ENCODE measurements around the gene RNF44.
A peak's percentile ranks its signal among the peaks of the same experiment; 100 is the strongest.

Gene RNF44

GRCh38 chr5:176534640-176535039 is 2.6 kb downstream of the RNF44 start:
- no peak for DNase-seq

- DNase-seq = peak; percentile 59
Measured at GRCh38 chr5:176533894-176534611, 3.1 kb downstream of the RNF44 start.

- DNase-seq = no peak
Measured at GRCh38 chr5:176533390-176533789, 3.8 kb downstream of the RNF44 start.

GRCh38 chr5:176532795-176533194 is 4.4 kb downstream of the RNF44 start:
- no peak for DNase-seq

GRCh38 chr5:176531902-176532493 is 5.2 kb downstream of the RNF44 start:
- no peak for DNase-seq

GRCh38 chr5:176530983-176531901 is 6.0 kb downstream of the RNF44 start:
- peak; percentile 60 for DNase-seq

GRCh38 chr5:176530393-176530982 is 6.7 kb downstream of the RNF44 start:
- DNase-seq = no peak

- peak; percentile 52 for DNase-seq
Measured at GRCh38 chr5:176529741-176530141, 7.5 kb downstream of the RNF44 start.

GRCh38 chr5:176529116-176529740 is 8.0 kb downstream of the RNF44 start:
- DNase-seq = no peak

GRCh38 chr5:176528761-176529115 is 8.5 kb downstream of the RNF44 start:
- no peak for DNase-seq

GRCh38 chr5:176528301-176528700 is 8.9 kb downstream of the RNF44 start:
- DNase-seq = no peak

- no peak for DNase-seq
Measured at GRCh38 chr5:176527246-176528222, 9.7 kb downstream of the RNF44 start.

GRCh38 chr5:176526462-176526861 is 10.7 kb downstream of the RNF44 start:
- DNase-seq = no peak

- no peak for DNase-seq
Measured at GRCh38 chr5:176525677-176526076, 11.5 kb downstream of the RNF44 start.

- no peak for DNase-seq
Measured at GRCh38 chr5:176524987-176525386, 12.2 kb downstream of the RNF44 start.

- DNase-seq = no peak
Measured at GRCh38 chr5:176524138-176524537, 13.1 kb downstream of the RNF44 start.

- DNase-seq = no peak
Measured at GRCh38 chr5:176521699-176522263, 15.4 kb downstream of the RNF44 start.

- no peak for DNase-seq
Measured at GRCh38 chr5:176521286-176521685, 15.9 kb downstream of the RNF44 start.

GRCh38 chr5:176519810-176520720 is 17.1 kb downstream of the RNF44 start:
- DNase-seq = no peak

- no peak for DNase-seq
Measured at GRCh38 chr5:176517053-176517661, 20.0 kb downstream of the RNF44 start.

Measured in stimulated activated CD8-positive, alpha-beta memory T cell treated with anti-CD3 and anti-CD28 coated beads, Interleukin-4, amount 100 ng/mL, for 48 hours (primary cell).